Spleen (tissue), 11 donors: ENCODE measurements around the gene CENPM. TPM values are rescaled to one million over a fixed set of nuclear protein-coding genes. Genes with fewer than 3 reads are reported as not detected.
A peak's percentile ranks its signal among the peaks of the same experiment; 100 is the strongest.

Experiments
- DNase-seq: peaks from one replicate; pipeline ENCODE4 v3.0.0-alpha.2; 2020
- H3K27ac ChIP-seq, 8 donors: fragments of 200-600 bp; sonication (generic) in 7 of 8; 1 replicate in 4 of 8; 2 replicates in 4 of 8; pipeline versions ENCODE4 v1.5.0 to v1.8.0; 2016 to 2021; ENCODE audit warnings: inconsistent platforms in 4 of 8, mild to moderate bottlenecking in 4 of 8, moderate library complexity in 1 of 8
- H3K27me3 ChIP-seq, 7 donors: fragments of 200-600 bp; sonication (generic) in 6 of 7; replicated peaks in 1 of 7; 1 replicate in 4 of 7; 2 replicates in 3 of 7; pipeline versions ENCODE4 v1.5.0 to v1.8.0; 2016 to 2021; ENCODE audit warnings: inconsistent platforms in 3 of 7, mild to moderate bottlenecking in 1 of 7
- H3K36me3 ChIP-seq, 6 donors: fragments of 200-600 bp; sonication (generic) in 5 of 6; 1 replicate in 4 of 6; 2 replicates in 2 of 6; pipeline versions ENCODE4 v1.5.0 to v1.8.0; 2016 to 2021; ENCODE audit warnings: inconsistent platforms in 2 of 6
- H3K4me1 ChIP-seq, 6 donors: fragments of 200-600 bp; sonication (generic) in 5 of 6; 1 replicate in 3 of 6; 2 replicates in 3 of 6; pipeline versions ENCODE4 v1.5.0 to v1.8.0; 2016 to 2021; ENCODE audit warnings: inconsistent platforms in 3 of 6
- H3K4me3 ChIP-seq, 8 donors: fragments of 200-600 bp; sonication (generic) in 7 of 8; 1 replicate in 4 of 8; 2 replicates in 4 of 8; pipeline versions ENCODE4 v1.5.0 to v1.8.0; 2016 to 2021; ENCODE audit warnings: inconsistent platforms in 4 of 8, mild to moderate bottlenecking in 4 of 8, moderate library complexity in 2 of 8
- H3K9me3 ChIP-seq, 8 donors: fragments of 200-600 bp; sonication (generic) in 7 of 8; 1 replicate in 4 of 8; 2 replicates in 4 of 8; pipeline versions ENCODE4 v1.5.0 to v1.8.0; 2016 to 2021; ENCODE audit warnings: inconsistent platforms in 4 of 8
- CTCF ChIP-seq, 11 experiments: fragments of 200-600 bp in 7 of 11; fragments of 450-650 bp in 4 of 11; sonication (generic) in 4 of 11; IDR thresholded peaks in 8 of 11; conservative IDR thresholded peaks in 3 of 11; 1 replicate in 7 of 11; 2 replicates in 4 of 11; pipeline versions ENCODE4 v1.4.0 to v1.8.0; 2016 to 2021; ENCODE audit warnings: antibody characterized with exemption in 11 of 11, inconsistent platforms in 4 of 11, mild to moderate bottlenecking in 1 of 11
- POLR2A ChIP-seq, 3 donors: fragments of 450-650 bp; IDR thresholded peaks; one replicate each; pipeline ENCODE4 v1.5.1; 2017; ENCODE audit warnings: antibody characterized with exemption in 3 of 3, mild to moderate bottlenecking in 1 of 3
- POLR2AphosphoS5 ChIP-seq, 3 donors: sonication (generic); formaldehyde crosslinking; IDR thresholded peaks; one replicate each; pipeline ENCODE4 v1.5.1; 2017; ENCODE audit warnings: antibody characterized with exemption in 3 of 3
- WGBS, 5 donors: extraction: QIAGEN DNeasy Blood & Tissue Kit in 3 of 5; methylation state at CpG; one replicate each; pipeline versions ENCODE4 v1.1.5 to v1.1.7; 2013 to 2018; 5-methylcytosine and 5-hydroxymethylcytosine counted together
- intact Hi-C: fragments of 100-400 bp; cut with DNase I; formaldehyde crosslinking; loops from one replicate; pipeline ENCODE4 v1.15.0; 2023; ENCODE audit warnings: low total_unique reads
- polyA plus RNA-seq, 3 donors: library from polyadenylated mRNA; stranded (reverse); fragments of 200-250 nt; gene quantifications; one replicate each; pipeline ENCODE4 v1.2.1, GENCODE V29; 2013
- total RNA-seq, 7 donors: library from RNA; depleted of rRNA in 3 of 7; stranded (reverse); fragments of >200 nt in 3 of 7; fragmentation: NEBNext Ultra II Directional in 4 of 7; extraction: Animal tissue kit (Norgen Biotek cat#: 25700) in 4 of 7; gene quantifications; one replicate each; pipeline versions ENCODE4 v1.1.0 to v1.2.1, GENCODE V29; 2016 to 2021
- donor health status: healthy with polysubstance abuse.
- donor health status: DM: no; HTN: no; CAD: no; lungs with moderate emphysema.
- donor health status: DM: no; HTN: no; CAD: no.
- donor health status: Bipolar disorder and iron deficiency.
- donor health status: healthy.
- donor health status: DM: no; HTN: no; CAD: no.
- donor health status: DM: yes; HTN: yes; CAD: no.

The CENPM gene
- total and polyA plus RNA-seq, 10 donors: 3.3 to 63.1 (median 15.4) TPM

GRCh38 chr22:41935509-41935908 is 11.4 kb downstream of the CENPM start:
- 71 to 81% (median 77%) methylated on average over 7 to 9 of the region's 9 CpGs for WGBS, 5 donors
- peak; percentile 81 for DNase-seq

GRCh38 chr22:41935015-41935351 is 12.0 kb downstream of the CENPM start:
- intact Hi-C loops: no loop called here
- Histone ChIP-seq H3K27ac (peak overlapping the region in 7 of 8 donors; percentile 77 to 95 (median 89)), H3K27me3 (no peaks in the 10 kb centered on the region), H3K4me3 (no peak overlapping the region), H3K4me1 (peaks cover 8 to 100% (median 64%) of the 10 kb centered on the region in 6 donors), H3K36me3 (peaks cover 0 to 27% (median 0%) of the 10 kb centered on the region in 6 donors), H3K9me3 (no peaks in the 10 kb centered on the region)
- TF ChIP-seq POLR2A (IDR thresholded peaks at IDR 0.05) (no peak), CTCF (IDR thresholded peaks at IDR 0.05 in 8 of 11, conservative IDR thresholded peaks at IDR 0.05 in 3 of 11) (no peak), POLR2AphosphoS5 (IDR thresholded peaks at IDR 0.05) (no peak)
- DNase-seq: peak; percentile 72
- WGBS, 5 donors: 83 to 95% (median 86%) methylated on average over 3 to 4 of the region's 4 CpGs

More at GRCh38 chr22:41935509-41935908, 11.4 kb downstream of the CENPM start:
- H3K9me3 ChIP-seq: no peaks in the 10 kb centered on the region
- H3K36me3 ChIP-seq: peaks cover 0 to 27% (median 0%) of the 10 kb centered on the region in 6 donors
- no peak overlapping the region for H3K4me3 ChIP-seq
- H3K27ac ChIP-seq: peak overlapping the region; percentile 48 to 95 (median 84)
- H3K4me1 ChIP-seq: peaks cover 8 to 100% (median 67%) of the 10 kb centered on the region in 6 donors
- H3K27me3 ChIP-seq: no peaks in the 10 kb centered on the region
- no peak for TF ChIP-seq CTCF (IDR thresholded peaks at IDR 0.05 in 8 of 11, conservative IDR thresholded peaks at IDR 0.05 in 3 of 11)
- TF ChIP-seq POLR2AphosphoS5 (IDR thresholded peaks at IDR 0.05): no peak
- TF ChIP-seq POLR2A (IDR thresholded peaks at IDR 0.05): no peak
- intact Hi-C loops: no loop called here

- H3K36me3 ChIP-seq: peaks cover 0 to 27% (median 0%) of the 10 kb centered on the region in 6 donors
- H3K27ac ChIP-seq: peak overlapping the region; percentile 42 to 95 (median 84)
- peaks cover 7 to 100% (median 64%) of the 10 kb centered on the region in 6 donors for H3K4me1 ChIP-seq
- no peak for TF ChIP-seq POLR2AphosphoS5 (IDR thresholded peaks at IDR 0.05)
- TF ChIP-seq CTCF (IDR thresholded peaks at IDR 0.05 in 8 of 11, conservative IDR thresholded peaks at IDR 0.05 in 3 of 11): no peak
- no peak for TF ChIP-seq POLR2A (IDR thresholded peaks at IDR 0.05)
- intact Hi-C loops: no loop called here
- H3K4me3 ChIP-seq: no peak overlapping the region
- no peaks in the 10 kb centered on the region for H3K9me3 ChIP-seq
- WGBS, 5 donors: 82 to 93% (median 93%) methylated on average over 12 to 17 of the region's 17 CpGs
- no peaks in the 10 kb centered on the region for H3K27me3 ChIP-seq
- DNase-seq: peak; percentile 74
Measured at GRCh38 chr22:41934284-41935014, 12.5 kb downstream of the CENPM start.

- Histone ChIP-seq H3K4me1 (peaks cover 0 to 100% (median 64%) of the 10 kb centered on the region in 6 donors), H3K9me3 (no peaks in the 10 kb centered on the region), H3K27me3 (no peaks in the 10 kb centered on the region), H3K27ac (peak overlapping the region; percentile 42 to 95 (median 84)), H3K4me3 (no peak overlapping the region), H3K36me3 (peaks cover 0 to 20% (median 0%) of the 10 kb centered on the region in 6 donors)
- intact Hi-C loops: no loop called here
- peak; percentile 78 for DNase-seq
- WGBS, 5 donors: 52 to 79% (median 58%) methylated on average over 8 to 16 of the region's 16 CpGs
- TF ChIP-seq POLR2A (IDR thresholded peaks at IDR 0.05) (no peak), POLR2AphosphoS5 (IDR thresholded peaks at IDR 0.05) (peak; percentile 33 to 77 (median 74)), CTCF (IDR thresholded peaks at IDR 0.05 in 8 of 11, conservative IDR thresholded peaks at IDR 0.05 in 3 of 11) (no peak)
Measured at GRCh38 chr22:41933411-41934177, 13.4 kb downstream of the CENPM start.
